ENCODE results near the gene CCM2.

Gene CCM2

GRCh38 chr7:45057878-45058277, 57.9 kb downstream of the CCM2 start:
- DNase-seq (ENCODE audit: extremely low read depth in 1 of 2, low read depth in 1 of 2) = no peak

GRCh38 chr7:45060295-45060694, 60.3 kb downstream of the CCM2 start:
- no peak for DNase-seq (ENCODE audit: extremely low read depth in 1 of 2, low read depth in 1 of 2)

DNA sequence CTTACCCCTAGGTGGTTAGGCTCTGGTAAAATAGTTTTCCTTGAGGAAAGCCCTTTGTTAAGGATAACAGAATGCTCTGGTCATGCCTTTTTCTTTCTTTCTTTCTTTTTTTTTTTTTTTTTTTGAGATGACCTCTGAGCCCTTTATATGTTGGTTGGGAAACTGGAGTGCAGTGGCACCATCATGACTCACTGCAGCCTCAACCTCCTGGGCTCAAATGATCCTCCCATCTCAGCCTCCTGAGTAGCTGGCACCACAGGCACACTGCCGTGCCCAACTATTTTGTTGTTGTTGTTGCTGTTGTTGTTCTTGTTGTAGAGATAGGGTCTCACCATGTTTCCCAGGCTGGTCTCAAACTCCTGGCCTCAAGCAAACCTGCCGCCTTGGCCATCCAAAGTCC, 61.4 kb downstream of the CCM2 start:
- no peak for DNase-seq (ENCODE audit: extremely low read depth in 1 of 2, low read depth in 1 of 2)

DNA sequence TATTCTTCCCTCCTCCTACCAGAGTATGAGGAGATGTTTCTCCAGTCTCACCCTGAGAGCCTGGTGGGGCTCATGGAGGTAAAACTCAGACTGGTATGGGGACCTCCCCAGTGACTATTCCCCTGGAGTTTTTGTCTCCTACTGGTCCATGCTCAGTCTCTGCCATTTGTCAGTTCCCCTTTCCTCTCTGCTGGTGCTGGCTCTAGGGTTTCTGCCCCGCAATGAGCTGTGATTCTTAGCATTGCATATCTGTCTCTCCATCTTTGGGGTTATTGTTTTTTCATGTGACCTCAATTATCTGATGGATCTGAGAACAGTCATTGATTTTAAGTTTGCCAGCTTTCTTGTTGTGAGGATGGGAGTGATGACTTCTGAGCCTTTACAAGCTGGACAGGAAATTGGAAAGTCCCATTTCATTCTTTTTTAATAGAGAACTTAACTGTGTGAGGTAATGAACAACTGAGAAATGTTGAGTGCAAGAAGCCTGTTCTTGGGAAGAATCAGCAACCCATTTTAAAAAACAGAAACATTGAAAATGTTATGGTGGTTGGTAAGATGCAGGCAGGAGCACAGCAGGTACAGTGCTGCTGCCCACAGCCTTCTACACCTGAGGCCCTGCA, 61.9 kb downstream of the CCM2 start:
- no peak for DNase-seq (ENCODE audit: extremely low read depth in 1 of 2, low read depth in 1 of 2)

GRCh38 chr7:45064047-45064725, 64.2 kb downstream of the CCM2 start:
- no peak for DNase-seq (ENCODE audit: extremely low read depth in 1 of 2, low read depth in 1 of 2)

DNA sequence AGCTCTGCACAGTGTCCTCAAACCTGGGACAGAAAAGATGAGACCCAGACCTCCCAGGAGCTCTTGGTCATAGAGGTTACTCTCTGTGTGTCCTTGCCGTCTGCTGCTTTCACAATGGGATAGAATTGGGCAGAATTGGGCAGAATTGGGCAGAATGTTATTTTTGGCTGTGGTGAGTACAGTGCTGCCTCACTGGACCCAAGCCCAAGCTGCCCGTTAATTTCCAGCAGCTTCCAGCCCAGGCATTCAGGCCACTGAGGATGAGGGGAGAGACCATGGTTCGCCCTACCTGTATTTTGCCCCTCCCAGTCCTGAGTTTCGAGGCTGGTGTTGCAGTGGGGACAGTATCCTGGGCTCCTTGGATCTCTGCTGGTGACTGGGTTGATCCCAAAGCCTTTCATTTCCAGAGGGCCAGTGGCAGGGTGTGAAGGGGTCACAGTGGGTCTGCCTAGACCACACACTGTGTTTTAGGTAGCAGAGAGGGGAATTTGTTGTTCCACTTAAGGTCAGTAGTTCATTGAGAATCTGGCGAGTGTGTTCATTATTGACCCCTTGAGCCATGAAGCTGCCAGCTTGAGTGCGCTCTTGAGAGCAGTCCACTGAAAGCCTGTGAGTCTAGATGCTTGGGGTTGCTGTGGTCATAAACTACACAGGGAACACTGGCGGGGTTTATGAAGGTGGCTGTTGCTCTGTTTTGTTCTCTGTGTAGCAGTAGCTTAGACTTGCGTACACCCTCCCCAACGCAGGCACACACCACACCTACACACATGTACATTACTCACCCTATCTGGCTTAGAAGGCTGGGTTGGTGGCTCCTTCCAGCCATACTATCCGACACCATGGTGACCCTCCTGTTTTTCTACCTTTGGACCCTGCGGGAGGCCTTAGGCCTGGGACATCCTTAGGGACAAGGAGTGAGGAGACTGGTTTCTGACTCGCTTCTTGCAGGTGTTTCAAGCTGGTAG, 65.3 kb downstream of the CCM2 start:
- DNase-seq (ENCODE audit: extremely low read depth in 1 of 2, low read depth in 1 of 2) = no peak

DNA sequence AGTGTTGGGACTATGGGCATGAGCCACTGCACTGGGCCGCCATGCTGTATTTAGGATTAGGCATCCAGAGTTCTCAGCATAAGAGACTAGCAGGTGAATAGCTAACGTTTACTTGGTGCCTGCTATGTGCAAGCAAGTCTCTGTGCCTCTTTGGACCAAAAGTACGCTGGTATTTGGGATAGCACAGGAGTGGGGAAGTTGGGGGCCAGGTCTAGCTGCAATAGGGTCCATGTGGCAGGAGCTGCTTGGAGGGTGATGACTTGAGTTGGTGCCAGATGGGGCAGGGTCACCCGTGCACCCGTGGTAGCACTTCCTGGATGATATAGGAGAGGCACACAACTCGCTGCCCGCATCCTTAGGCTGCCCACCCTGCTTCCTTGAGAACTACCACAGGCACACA, 66.4 kb downstream of the CCM2 start:
- no peak for DNase-seq (ENCODE audit: extremely low read depth in 1 of 2, low read depth in 1 of 2)

DNA sequence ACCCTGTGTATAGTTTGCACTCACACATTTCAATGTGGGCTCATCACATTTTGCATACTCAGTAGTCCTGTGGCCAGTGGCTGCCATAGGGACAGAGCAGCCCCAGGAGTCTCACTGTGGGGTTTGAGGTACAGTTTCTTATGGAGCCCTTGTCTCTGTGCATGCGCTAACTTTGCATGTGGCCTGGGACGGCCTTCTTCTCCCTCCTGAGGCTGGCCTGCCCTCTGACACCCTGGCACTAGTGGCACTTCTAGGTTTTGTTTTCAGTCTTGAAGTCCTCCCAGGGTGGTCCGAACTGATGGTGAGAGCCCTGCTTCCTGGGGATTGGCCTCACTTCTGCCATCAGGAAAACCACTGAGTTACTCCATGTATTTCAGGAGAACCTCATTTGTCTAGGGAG, 67.6 kb downstream of the CCM2 start:
- no peak for DNase-seq (ENCODE audit: extremely low read depth in 1 of 2, low read depth in 1 of 2)

- no peak for DNase-seq (ENCODE audit: extremely low read depth in 1 of 2, low read depth in 1 of 2)
Observed at GRCh38 chr7:45068236-45069023, 68.4 kb downstream of the CCM2 start.

- DNase-seq (ENCODE audit: extremely low read depth in 1 of 2, low read depth in 1 of 2) = no peak
Observed at GRCh38 chr7:45069444-45070253, 69.6 kb downstream of the CCM2 start.

GRCh38 chr7:45070254-45070642, 70.2 kb downstream of the CCM2 start:
- DNase-seq (ENCODE audit: extremely low read depth in 1 of 2, low read depth in 1 of 2) = no peak

DNA sequence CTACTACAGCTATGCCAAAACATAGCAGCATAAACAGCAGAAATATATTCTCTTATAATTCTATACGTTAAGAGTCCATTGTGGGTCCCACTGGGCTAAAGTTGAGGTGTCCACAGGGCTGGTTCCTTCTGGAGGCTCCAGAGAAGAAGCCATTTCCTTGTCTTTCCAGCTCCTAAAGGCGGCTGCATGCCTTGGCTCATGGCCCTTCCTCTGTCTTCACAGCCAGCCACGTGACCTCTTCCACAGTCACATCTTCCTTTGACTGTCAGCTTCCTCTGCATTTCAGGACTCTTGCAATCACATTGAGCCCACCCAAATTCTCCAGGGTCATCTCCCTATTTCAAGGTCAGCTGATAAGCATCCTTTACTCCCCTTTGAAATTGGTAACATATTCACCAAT, 71.5 kb downstream of the CCM2 start:
- no peak for DNase-seq (ENCODE audit: extremely low read depth in 1 of 2, low read depth in 1 of 2)

DNA sequence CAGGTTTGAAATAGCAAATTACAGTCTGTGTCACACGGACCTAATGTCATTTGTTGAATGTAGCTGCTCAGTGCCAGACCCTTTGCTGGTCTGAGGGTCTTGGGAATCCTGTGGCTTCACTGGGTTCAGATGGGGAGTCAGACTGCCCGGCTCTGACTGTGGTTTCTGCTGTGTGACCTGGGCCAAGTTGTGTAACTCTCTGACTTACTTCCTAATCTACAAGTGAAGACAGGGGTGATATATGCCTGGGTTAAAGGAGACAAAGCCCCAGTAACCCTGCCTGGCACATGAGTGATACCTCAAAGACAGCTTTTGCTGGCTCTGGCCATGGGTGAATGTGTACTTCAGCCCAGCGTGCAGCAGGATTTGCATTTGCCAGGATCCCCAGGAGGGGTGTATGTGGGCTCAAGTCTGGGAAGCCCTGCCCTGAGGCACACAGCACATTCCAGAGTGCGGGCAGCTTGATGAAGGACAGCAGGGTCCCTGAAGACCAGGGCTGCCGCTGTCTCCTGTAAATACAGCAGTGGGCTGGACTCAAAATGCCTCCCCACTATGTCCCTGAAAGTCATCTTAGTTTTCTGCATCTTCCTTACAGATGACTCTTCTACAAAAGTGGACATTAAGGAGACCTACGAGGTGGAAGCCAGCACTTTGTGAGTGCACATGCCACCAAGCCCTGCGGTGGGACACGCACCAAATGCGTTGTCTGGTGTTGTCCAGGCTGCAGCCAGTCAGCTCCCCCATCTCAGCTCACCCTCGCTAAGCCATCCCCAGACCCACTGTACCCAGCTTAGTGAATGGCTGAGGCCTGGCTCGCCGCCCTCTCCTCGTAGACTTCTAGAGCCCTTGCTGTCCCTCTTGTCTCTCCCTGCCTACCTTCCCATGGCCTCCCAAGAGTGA, 72.4 kb downstream of the CCM2 start:
- DNase-seq (ENCODE audit: extremely low read depth in 1 of 2, low read depth in 1 of 2) = no peak

GRCh38 chr7:45073031-45073785, 73.2 kb downstream of the CCM2 start:
- DNase-seq (ENCODE audit: extremely low read depth in 1 of 2, low read depth in 1 of 2) = no peak

DNA sequence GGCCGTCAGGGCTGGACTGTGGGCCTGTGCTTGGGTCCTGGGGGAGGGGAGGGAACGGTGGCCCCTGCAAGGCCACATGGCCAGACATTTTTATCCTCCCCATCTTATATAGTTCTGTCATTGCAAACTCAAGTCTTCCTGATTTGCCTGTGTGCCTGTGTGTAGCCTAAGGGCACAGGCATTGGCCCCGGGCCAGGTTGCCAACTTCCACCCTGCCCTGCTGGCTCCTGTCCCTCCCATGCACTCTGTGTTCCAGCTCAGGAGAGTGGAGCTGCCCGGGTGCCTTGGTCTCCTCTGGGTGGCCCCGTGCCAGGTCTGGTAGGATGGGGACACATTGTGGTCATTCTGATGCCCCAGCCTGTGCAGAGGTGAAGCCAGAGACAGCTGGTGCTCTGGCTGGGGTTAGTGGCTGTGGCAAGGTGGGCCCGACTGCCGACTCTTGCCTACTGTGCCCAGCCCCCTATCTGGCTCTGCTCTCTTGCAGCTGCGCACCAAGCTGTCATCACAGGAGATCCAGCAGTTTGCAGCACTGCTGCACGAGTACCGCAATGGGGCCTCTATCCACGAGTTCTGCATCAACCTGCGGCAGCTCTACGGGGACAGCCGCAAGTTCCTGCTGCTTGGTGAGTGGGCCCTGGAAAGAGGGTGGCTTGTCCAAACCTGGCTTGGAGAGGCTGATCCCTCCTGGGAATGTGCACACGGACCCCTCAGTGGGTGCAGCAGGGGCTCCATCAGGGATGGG, 74.0 kb downstream of the CCM2 start:
- DNase-seq (ENCODE audit: extremely low read depth in 1 of 2, low read depth in 1 of 2) = no peak

- no peak for DNase-seq (ENCODE audit: extremely low read depth in 1 of 2, low read depth in 1 of 2)
Observed at GRCh38 chr7:45074528-45075354, 74.7 kb downstream of the CCM2 start.

GRCh38 chr7:45075355-45075644, 75.3 kb downstream of the CCM2 start:
- DNase-seq (ENCODE audit: extremely low read depth in 1 of 2, low read depth in 1 of 2) = no peak

Measured in stimulated activated CD8-positive, alpha-beta memory T cell treated with anti-CD3 and anti-CD28 coated beads, Interleukin-7, amount 100 ng/mL, for 48 hours (primary cell).